HPDE6-E6E7 (cell line): ENCODE measurements around the gene BNC2.

ENCODE experiments used
- DNase-seq: peaks from one replicate; pipeline ENCODE4 v3.0.0; 2011; ENCODE audit warnings: missing footprints; ENCODE audit errors: extremely low spot score

Gene BNC2

GRCh38 chr9:16767366-16767765, 103.1 kb downstream of the BNC2 start:
- no peak for DNase-seq

GRCh38 chr9:16763946-16764345, 106.5 kb downstream of the BNC2 start:
- no peak for DNase-seq

GRCh38 chr9:16755467-16756160, 114.9 kb downstream of the BNC2 start:
- no peak for DNase-seq

GRCh38 chr9:16754662-16755061, 115.8 kb downstream of the BNC2 start:
- no peak for DNase-seq

- DNase-seq = no peak
Observed at GRCh38 chr9:16753256-16753655, 117.2 kb downstream of the BNC2 start.

GRCh38 chr9:16752601-16753000, 117.9 kb downstream of the BNC2 start:
- no peak for DNase-seq

GRCh38 chr9:16750553-16750952, 119.9 kb downstream of the BNC2 start:
- DNase-seq = no peak

- no peak for DNase-seq
Observed at GRCh38 chr9:16745359-16745758, 125.1 kb downstream of the BNC2 start.

GRCh38 chr9:16744394-16744793, 126.1 kb downstream of the BNC2 start:
- no peak for DNase-seq

GRCh38 chr9:16743375-16743774, 127.1 kb downstream of the BNC2 start:
- DNase-seq = no peak

- DNase-seq = no peak
Observed at GRCh38 chr9:16735001-16735400, 135.5 kb downstream of the BNC2 start.

GRCh38 chr9:16732546-16732945, 137.9 kb downstream of the BNC2 start:
- DNase-seq = no peak

GRCh38 chr9:16730162-16730561, 140.3 kb downstream of the BNC2 start:
- no peak for DNase-seq

- no peak for DNase-seq
Observed at GRCh38 chr9:16729651-16730050, 140.8 kb downstream of the BNC2 start.

- DNase-seq = no peak
Observed at GRCh38 chr9:16728137-16728508, 142.3 kb downstream of the BNC2 start.

- no peak for DNase-seq
Observed at GRCh38 chr9:16727452-16728136, 142.9 kb downstream of the BNC2 start.

- peak; percentile 29 for DNase-seq
Observed at GRCh38 chr9:16726718-16727451, 143.6 kb downstream of the BNC2 start.

- no peak for DNase-seq
Observed at GRCh38 chr9:16726029-16726428, 144.4 kb downstream of the BNC2 start.

GRCh38 chr9:16725066-16725465, 145.4 kb downstream of the BNC2 start:
- DNase-seq = no peak

- DNase-seq = no peak
Observed at GRCh38 chr9:16721972-16722371, 148.5 kb downstream of the BNC2 start.

GRCh38 chr9:16720386-16720785, 150.1 kb downstream of the BNC2 start:
- no peak for DNase-seq

- no peak for DNase-seq
Observed at GRCh38 chr9:16719921-16720320, 150.5 kb downstream of the BNC2 start.

- DNase-seq = no peak
Observed at GRCh38 chr9:16718952-16719351, 151.5 kb downstream of the BNC2 start.
